Panc1 (cell line): Measurements from ENCODE around the gene SLC46A2.

Experiments
- CTCF ChIP-seq: fragments of 450-650 bp; IDR thresholded peaks from 2 replicates; pipeline ENCODE4 v1.5.1; 2017; ENCODE audit warnings: mild to moderate bottlenecking
- POLR2AphosphoS5 ChIP-seq: IDR thresholded peaks from 2 replicates; pipeline ENCODE4 v1.6.1; 2012; ENCODE audit warnings: mild to moderate bottlenecking, low read depth, low read length, moderate library complexity
- REST ChIP-seq, 2 experiments: IDR thresholded peaks; 2 replicates each; pipeline ENCODE4 v1.6.1; 2011 to 2012; ENCODE audit warnings: low read depth in 2 of 2, control low read depth in 1 of 2, low read length in 1 of 2, mild to moderate bottlenecking in 1 of 2, moderate library complexity in 1 of 2; ENCODE audit not compliant: insufficient read depth in 1 of 2
- SIN3A ChIP-seq: IDR thresholded peaks from 2 replicates; pipeline ENCODE4 v1.6.1; 2012; ENCODE audit warnings: low read depth, mild to moderate bottlenecking, low read length, moderate library complexity, borderline replicate concordance; ENCODE audit not compliant: insufficient read depth

DNA sequence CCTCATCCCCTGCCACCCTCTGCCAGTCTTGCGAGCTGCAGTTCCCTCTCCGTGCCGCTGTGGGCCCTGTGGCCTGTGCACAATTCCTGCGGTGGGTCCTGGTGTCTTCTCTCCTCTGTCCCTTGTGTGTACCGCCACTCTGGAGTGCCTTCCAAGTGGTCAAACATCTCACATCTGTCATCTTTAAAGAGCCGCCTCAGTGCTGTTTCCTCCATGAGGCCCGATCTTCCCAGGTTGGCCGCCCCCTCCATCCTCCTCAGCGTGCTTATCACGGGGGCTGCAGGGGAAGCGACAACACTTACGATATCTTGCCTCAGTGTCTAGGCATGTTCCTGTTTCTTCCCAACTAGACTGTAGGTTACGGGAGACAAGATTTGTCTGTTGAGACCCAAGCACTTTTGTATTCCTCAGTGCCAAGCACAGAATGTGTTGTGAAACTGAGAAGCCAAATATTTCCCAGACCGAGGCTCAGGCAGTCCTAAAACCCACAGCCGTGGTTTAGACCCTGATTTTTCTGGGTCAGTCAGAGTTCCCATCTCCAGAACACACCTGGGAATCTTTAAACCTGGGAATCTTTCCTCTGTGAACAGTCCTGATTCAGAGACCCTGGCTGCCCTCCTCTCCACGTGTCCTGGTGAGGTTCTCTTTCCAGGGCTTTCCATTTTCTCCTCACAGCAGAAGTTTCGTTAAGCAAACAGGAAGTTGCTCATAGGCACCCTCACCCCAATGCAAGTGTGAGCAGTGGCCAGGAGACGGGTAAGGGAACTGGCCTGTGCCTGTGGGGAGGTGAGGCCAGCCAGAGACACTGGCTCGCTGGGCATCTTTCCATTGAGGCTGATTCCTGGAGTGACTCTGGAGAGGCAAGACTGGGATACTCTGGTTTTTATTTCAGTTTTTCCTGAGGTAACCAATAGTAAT lies 28.8 kb downstream of the SLC46A2 start:
- TF ChIP-seq CTCF (no peak), POLR2AphosphoS5 (no peak), REST (IDR thresholded peaks at IDR 0.05; ENCODE audit: insufficient read depth in 1 of 2, low read depth in 2 of 2, low read length in 1 of 2) (no peak), SIN3A (no peak)
